Astrocyte (in vitro differentiated cells and primary cell): ENCODE results near the gene CARD9. TPM values are rescaled to one million over a fixed set of nuclear protein-coding genes. Genes with fewer than 3 reads are reported as not detected.

Source experiments
- DNase-seq: peaks from one replicate; pipeline ENCODE4 v3.0.0-alpha.2; 2010; ENCODE audit warnings: low read depth
- FAIRE-seq: peaks from 2 replicates; lab custom pipeline; 2011; peaks lifted over from hg19 to GRCh38; lab: Jason Lieb, UNC
- H2AFZ ChIP-seq: 2 replicates; pipeline ENCODE4 v1.6.0; 2012; ENCODE audit warnings: low read depth, low read length, inconsistent platforms
- H3K27ac ChIP-seq: 2 replicates; pipeline ENCODE4 v1.5.1; 2011; ENCODE audit warnings: low read depth, low read length, inconsistent platforms
- H3K27me3 ChIP-seq: 2 replicates; pipeline ENCODE4 v1.6.0; 2011; ENCODE audit warnings: low read length, inconsistent platforms; ENCODE audit not compliant: insufficient read depth
- H3K36me3 ChIP-seq: 2 replicates; pipeline ENCODE4 v1.5.1; 2011; ENCODE audit warnings: low read length, inconsistent platforms; ENCODE audit not compliant: insufficient read depth
- H3K4me1 ChIP-seq: 2 replicates; pipeline ENCODE4 v1.5.1; 2011; ENCODE audit warnings: low read length, inconsistent platforms; ENCODE audit not compliant: insufficient read depth
- H3K4me2 ChIP-seq: 2 replicates; pipeline ENCODE4 v1.6.0; 2012; ENCODE audit warnings: low read length, inconsistent platforms
- H3K4me3 ChIP-seq: 2 replicates; pipeline ENCODE4 v1.5.1; 2011; ENCODE audit warnings: low read depth, mild to moderate bottlenecking, low read length, inconsistent platforms; ENCODE audit not compliant: insufficient read depth
- H3K79me2 ChIP-seq: 2 replicates; pipeline ENCODE4 v1.6.0; 2012; ENCODE audit warnings: mild to moderate bottlenecking, low read length, inconsistent platforms; ENCODE audit not compliant: insufficient read depth
- H3K9ac ChIP-seq: 2 replicates; pipeline ENCODE4 v1.6.0; 2012; ENCODE audit warnings: mild to moderate bottlenecking, low read length, inconsistent platforms
- H3K9me3 ChIP-seq: 2 replicates; pipeline ENCODE4 v1.5.1; 2012; ENCODE audit warnings: low read depth, mild to moderate bottlenecking, low read length, inconsistent platforms; ENCODE audit not compliant: insufficient read depth
- H4K20me1 ChIP-seq: 2 replicates; pipeline ENCODE4 v1.6.0; 2012; ENCODE audit warnings: low read length, inconsistent platforms; ENCODE audit not compliant: insufficient read depth
- H3K27ac Mint-ChIP-seq: one replicate; pipeline ENCODE4 v1.8.0; 2021; ENCODE audit warnings: mild to moderate bottlenecking, mixed read lengths; ENCODE audit not compliant: unreplicated experiment
- H3K27me3 Mint-ChIP-seq: one replicate; pipeline ENCODE4 v1.8.0; 2021; ENCODE audit warnings: low read depth, mixed read lengths; ENCODE audit not compliant: unreplicated experiment
- H3K36me3 Mint-ChIP-seq: one replicate; pipeline ENCODE4 v1.8.0; 2021; ENCODE audit warnings: low read depth, mixed read lengths; ENCODE audit not compliant: unreplicated experiment
- H3K4me1 Mint-ChIP-seq: one replicate; pipeline ENCODE4 v1.8.0; 2021; ENCODE audit warnings: low read depth, mixed read lengths; ENCODE audit not compliant: unreplicated experiment
- H3K4me3 Mint-ChIP-seq: one replicate; pipeline ENCODE4 v1.8.0; 2021; ENCODE audit warnings: mild to moderate bottlenecking, moderate library complexity, mixed read lengths; ENCODE audit not compliant: unreplicated experiment
- H3K9me3 Mint-ChIP-seq: one replicate; pipeline ENCODE4 v1.8.0; 2021; ENCODE audit warnings: mild to moderate bottlenecking, mixed read lengths; ENCODE audit not compliant: unreplicated experiment
- EZH2 ChIP-seq: IDR thresholded peaks from 2 replicates; pipeline ENCODE4 v1.6.1; 2012; ENCODE audit warnings: mild to moderate bottlenecking, low read length, inconsistent platforms; ENCODE audit not compliant: insufficient read depth
- total RNA-seq: library from RNA; stranded (reverse); gene quantifications from 2 replicates; pipeline ENCODE4 v1.2.1, GENCODE V29; 2021
- TF ChIP-seq, protein P1 (sequence below): IDR thresholded peaks from 2 replicates; pipeline ENCODE4 v1.5.1; 2011; ENCODE audit warnings: low read depth, mild to moderate bottlenecking, inconsistent platforms, low read length, moderate library complexity; ENCODE audit not compliant: insufficient read depth

Gene CARD9
- total RNA-seq, 1 donor from 2014 or later: 4.2 TPM

DNA sequence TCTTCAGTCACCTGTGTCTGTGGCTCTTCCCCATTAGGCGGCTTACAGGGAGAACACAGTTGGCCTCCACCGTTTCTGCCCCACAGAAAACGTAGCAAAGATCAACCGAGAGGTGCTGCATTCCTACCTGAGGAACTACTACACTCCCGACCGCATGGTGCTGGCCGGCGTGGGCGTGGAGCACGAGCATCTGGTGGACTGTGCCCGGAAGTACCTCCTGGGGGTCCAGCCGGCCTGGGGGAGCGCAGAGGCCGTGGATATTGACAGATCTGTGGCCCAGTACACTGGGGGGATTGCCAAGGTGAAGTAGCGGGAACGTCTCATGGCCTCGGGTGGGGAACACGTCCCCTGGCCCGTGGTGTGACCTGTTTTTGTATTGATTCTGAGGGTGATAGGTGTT is 43.4 kb upstream of the CARD9 start:
- Histone ChIP-seq H3K4me2 (no peak overlapping the region), H3K27ac (no peak overlapping the region), H3K36me3 (peaks cover 52% of the 10 kb centered on the region), H4K20me1 (peaks cover 47% of the 10 kb centered on the region), H2AFZ (no peak overlapping the region), H3K4me3 (no peak overlapping the region), H3K4me1 (peaks cover under 1% of the 10 kb centered on the region), H3K79me2 (peaks cover 51% of the 10 kb centered on the region), H3K27me3 (no peaks in the 10 kb centered on the region), H3K9me3 (no peaks in the 10 kb centered on the region), H3K9ac (no peak overlapping the region)
- no peaks in the 10 kb centered on the region for H3K27me3 Mint-ChIP-seq
- no peak overlapping the region for H3K27ac Mint-ChIP-seq
- FAIRE-seq (no peak), DNase-seq (no peak)
- H3K9me3 Mint-ChIP-seq: no peaks in the 10 kb centered on the region
- TF ChIP-seq EZH2: no peak
- no peak overlapping the region for H3K4me3 Mint-ChIP-seq
- peaks cover 25% of the 10 kb centered on the region for H3K36me3 Mint-ChIP-seq
- peaks cover 9% of the 10 kb centered on the region for H3K4me1 Mint-ChIP-seq

DNA sequence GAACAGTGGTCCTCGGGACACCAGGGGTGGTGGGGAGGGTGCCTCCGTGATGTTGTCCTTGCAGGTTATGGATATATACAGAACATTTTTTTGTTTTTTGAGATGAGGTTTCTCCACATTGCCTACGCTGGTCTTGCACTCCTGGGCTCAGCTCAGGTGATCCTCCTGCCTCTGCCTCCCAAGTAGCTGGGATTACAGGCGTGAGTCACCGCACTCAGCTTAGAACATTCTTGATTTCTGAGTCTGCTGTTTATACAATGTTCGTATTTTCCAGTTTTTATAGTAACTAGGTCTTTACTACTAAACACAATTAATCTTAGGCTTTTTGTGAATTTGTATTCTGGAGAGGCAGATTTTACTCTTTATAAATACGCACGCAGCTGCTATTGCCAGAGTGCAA is 43.0 kb upstream of the CARD9 start:
- Mint-ChIP-seq H3K9me3 (no peaks in the 10 kb centered on the region), H3K4me1 (peaks cover 13% of the 10 kb centered on the region), H3K4me3 (no peak overlapping the region), H3K36me3 (peaks cover 26% of the 10 kb centered on the region), H3K27me3 (no peaks in the 10 kb centered on the region), H3K27ac (no peak overlapping the region)
- no peak overlapping the region for H3K9ac ChIP-seq
- peaks cover 53% of the 10 kb centered on the region for H3K36me3 ChIP-seq
- no peak overlapping the region for H3K27ac ChIP-seq
- peaks cover 5% of the 10 kb centered on the region for H3K4me1 ChIP-seq
- no peak overlapping the region for H2AFZ ChIP-seq
- H3K4me3 ChIP-seq: no peak overlapping the region
- peaks cover 53% of the 10 kb centered on the region for H3K79me2 ChIP-seq
- peaks cover 50% of the 10 kb centered on the region for H4K20me1 ChIP-seq
- no peak for DNase-seq
- H3K27me3 ChIP-seq: no peaks in the 10 kb centered on the region
- no peaks in the 10 kb centered on the region for H3K9me3 ChIP-seq
- no peak overlapping the region for H3K4me2 ChIP-seq
- FAIRE-seq: no peak
- TF ChIP-seq, protein P1, sequence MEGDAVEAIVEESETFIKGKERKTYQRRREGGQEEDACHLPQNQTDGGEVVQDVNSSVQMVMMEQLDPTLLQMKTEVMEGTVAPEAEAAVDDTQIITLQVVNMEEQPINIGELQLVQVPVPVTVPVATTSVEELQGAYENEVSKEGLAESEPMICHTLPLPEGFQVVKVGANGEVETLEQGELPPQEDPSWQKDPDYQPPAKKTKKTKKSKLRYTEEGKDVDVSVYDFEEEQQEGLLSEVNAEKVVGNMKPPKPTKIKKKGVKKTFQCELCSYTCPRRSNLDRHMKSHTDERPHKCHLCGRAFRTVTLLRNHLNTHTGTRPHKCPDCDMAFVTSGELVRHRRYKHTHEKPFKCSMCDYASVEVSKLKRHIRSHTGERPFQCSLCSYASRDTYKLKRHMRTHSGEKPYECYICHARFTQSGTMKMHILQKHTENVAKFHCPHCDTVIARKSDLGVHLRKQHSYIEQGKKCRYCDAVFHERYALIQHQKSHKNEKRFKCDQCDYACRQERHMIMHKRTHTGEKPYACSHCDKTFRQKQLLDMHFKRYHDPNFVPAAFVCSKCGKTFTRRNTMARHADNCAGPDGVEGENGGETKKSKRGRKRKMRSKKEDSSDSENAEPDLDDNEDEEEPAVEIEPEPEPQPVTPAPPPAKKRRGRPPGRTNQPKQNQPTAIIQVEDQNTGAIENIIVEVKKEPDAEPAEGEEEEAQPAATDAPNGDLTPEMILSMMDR: no peak
- no peak for TF ChIP-seq EZH2

DNA sequence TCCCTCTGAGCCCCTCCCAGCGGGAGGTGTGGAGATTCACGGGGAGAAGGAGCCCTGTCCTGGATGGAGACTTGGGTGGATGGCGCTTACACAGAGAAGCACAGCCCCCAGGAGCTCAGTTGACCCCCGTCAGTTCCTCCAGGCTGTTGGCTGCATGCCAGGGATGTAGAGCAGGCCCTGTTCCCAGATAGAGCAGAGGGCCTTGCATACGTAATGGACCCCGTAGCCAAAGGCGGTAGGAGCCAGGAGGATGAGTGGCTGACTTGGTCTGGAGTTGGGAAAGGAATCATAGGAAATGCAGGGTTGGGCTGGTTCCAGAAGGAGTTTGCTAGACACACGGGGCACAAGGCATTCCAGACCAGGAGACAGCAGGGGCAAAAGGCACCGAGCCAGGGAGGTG is 39.5 kb upstream of the CARD9 start:
- no peak overlapping the region for H3K4me2 ChIP-seq
- H3K36me3 ChIP-seq: peaks cover 36% of the 10 kb centered on the region
- H3K4me1 ChIP-seq: peaks cover 16% of the 10 kb centered on the region
- H3K4me1 Mint-ChIP-seq: peaks cover 29% of the 10 kb centered on the region
- DNase-seq: no peak
- H4K20me1 ChIP-seq: peaks cover 63% of the 10 kb centered on the region
- no peak for FAIRE-seq
- no peaks in the 10 kb centered on the region for H3K9me3 ChIP-seq
- peaks cover 2% of the 10 kb centered on the region for H3K9me3 Mint-ChIP-seq
- peak overlapping the region; percentile 73 for H3K27ac Mint-ChIP-seq
- no peak overlapping the region for H3K4me3 ChIP-seq
- H3K9ac ChIP-seq: peak overlapping the region; percentile 19
- H3K4me3 Mint-ChIP-seq: peak overlapping the region; percentile 76
- no peaks in the 10 kb centered on the region for H3K27me3 ChIP-seq
- no peak overlapping the region for H2AFZ ChIP-seq
- no peak overlapping the region for H3K27ac ChIP-seq
- H3K79me2 ChIP-seq: peaks cover 83% of the 10 kb centered on the region
- H3K36me3 Mint-ChIP-seq: peaks cover 27% of the 10 kb centered on the region
- TF ChIP-seq, protein P1: no peak
- TF ChIP-seq EZH2: no peak
- no peaks in the 10 kb centered on the region for H3K27me3 Mint-ChIP-seq
